EL (cell line): ENCODE measurements around the gene TRAPPC2.
A peak's percentile ranks its signal among the peaks of the same experiment; 100 is the strongest.

Source experiments
- DNase-seq: peaks from one replicate; pipeline ENCODE4 v3.0.0-alpha.2; 2016

The TRAPPC2 gene

GRCh38 chrX:13666836-13667235 lies 67.6 kb downstream of the TRAPPC2 start:
- DNase-seq, result no peak

- DNase-seq, result no peak
Observed at GRCh38 chrX:13664020-13664419, 70.4 kb downstream of the TRAPPC2 start.

DNA sequence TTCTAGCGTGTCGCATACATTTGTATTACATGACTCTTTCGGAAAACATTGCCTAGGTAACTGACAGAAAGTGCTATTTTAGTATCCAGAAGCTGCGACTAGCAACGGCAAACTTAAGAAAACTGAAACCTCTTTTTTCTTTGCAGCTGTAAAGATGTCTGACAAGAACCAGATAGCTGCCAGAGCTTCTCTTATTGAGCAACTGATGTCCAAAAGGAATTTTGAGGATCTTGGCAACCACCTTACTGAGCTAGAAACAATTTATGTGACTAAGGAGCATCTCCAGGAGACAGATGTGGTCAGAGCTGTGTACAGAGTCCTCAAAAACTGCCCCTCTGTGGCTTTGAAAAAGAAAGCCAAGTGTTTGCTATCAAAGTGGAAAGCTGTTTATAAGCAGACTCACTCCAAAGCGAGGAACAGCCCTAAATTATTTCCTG lies 72.0 kb downstream of the TRAPPC2 start:
- peak; percentile 30 for DNase-seq
